HG02970 (cell line): ENCODE measurements around the gene MAN2B1.
"Not testable (repeated sequence)": the region's sequence is repeated elsewhere in the genome, so short reads cannot be mapped to it uniquely, and the experiment has no call there.

Source experiments
- ATAC-seq: cut with Tn5 transposase; IDR thresholded peaks from one replicate; pipeline ENCODE4 v1.9.1; 2021; ENCODE audit warnings: mild to moderate bottlenecking, moderate library complexity, moderate number of reproducible peaks; ENCODE audit not compliant: unreplicated experiment, low FRiP score

MAN2B1 gene

GRCh38 chr19:12666265-12667048 is at the start of gene MAN2B1, which contains the start of gene WDR83:
MAN2B1 (minus strand) TSS chr19:12666742; CDS start chr19:12666701, 41 bp downstream.
WDR83 (plus strand) TSS chr19:12666807; CDS start chr19:12669791, 2,984 bp downstream.
- peak; percentile 44 for ATAC-seq

GRCh38 chr19:12715929-12716328 is 49.4 kb upstream of the MAN2B1 start:
- no peak for ATAC-seq

- ATAC-seq = no peak
These were observed 48.6 kb upstream of the MAN2B1 start for GRCh38 chr19:12715102-12715501.

- not testable (repeated sequence) for ATAC-seq
These were observed 46.8 kb upstream of the MAN2B1 start for GRCh38 chr19:12713304-12713703.

GRCh38 chr19:12712077-12712476 is 45.5 kb upstream of the MAN2B1 start:
- not testable (repeated sequence) for ATAC-seq

- ATAC-seq = no peak
These were observed 44.6 kb upstream of the MAN2B1 start for GRCh38 chr19:12711187-12711586.

- no peak for ATAC-seq
These were observed 42.1 kb upstream of the MAN2B1 start for GRCh38 chr19:12708641-12709040.

GRCh38 chr19:12706332-12706718 is 39.8 kb upstream of the MAN2B1 start:
- no peak for ATAC-seq

GRCh38 chr19:12705654-12706331 is 39.3 kb upstream of the MAN2B1 start:
- ATAC-seq = no peak

- ATAC-seq = no peak
These were observed 38.6 kb upstream of the MAN2B1 start for GRCh38 chr19:12705169-12705568.

- no peak for ATAC-seq
These were observed 36.5 kb upstream of the MAN2B1 start for GRCh38 chr19:12703046-12703445.

- ATAC-seq = no peak
These were observed 35.2 kb upstream of the MAN2B1 start for GRCh38 chr19:12701596-12702282.

- no peak for ATAC-seq
These were observed 31.6 kb upstream of the MAN2B1 start for GRCh38 chr19:12698138-12698537.

- ATAC-seq = not testable (repeated sequence)
These were observed 30.9 kb upstream of the MAN2B1 start for GRCh38 chr19:12697425-12697824.

- ATAC-seq = peak; percentile 64
These were observed 30.1 kb upstream of the MAN2B1 start, which contains the start of gene FBXW9 for GRCh38 chr19:12696366-12697335. FBXW9 (minus strand) TSS chr19:12696631; CDS start chr19:12696581, 50 bp downstream.

GRCh38 chr19:12695997-12696365 is 29.4 kb upstream of the MAN2B1 start:
- ATAC-seq = peak; percentile 25

- no peak for ATAC-seq
These were observed 29.0 kb upstream of the MAN2B1 start for GRCh38 chr19:12695514-12695913.

- ATAC-seq = no peak
These were observed 28.6 kb upstream of the MAN2B1 start for GRCh38 chr19:12695096-12695495.

GRCh38 chr19:12694641-12695040 is 28.1 kb upstream of the MAN2B1 start:
- ATAC-seq = no peak

- no peak for ATAC-seq
These were observed 26.4 kb upstream of the MAN2B1 start for GRCh38 chr19:12692960-12693359.
